DND-41 (cell line): ENCODE data around the gene ZNF134.

Source experiments
- EZH2 ChIP-seq: IDR thresholded peaks from 3 replicates; pipeline ENCODE4 v1.6.1; 2012; ENCODE audit warnings: borderline replicate concordance, low read depth, mild to moderate bottlenecking, moderate library complexity, low read length, inconsistent platforms; ENCODE audit not compliant: severe bottlenecking
- TF ChIP-seq, protein P1 (sequence below): IDR thresholded peaks from 2 replicates; pipeline ENCODE4 v1.5.1; 2012; ENCODE audit warnings: borderline replicate concordance, low read length, moderate library complexity, mild to moderate bottlenecking; ENCODE audit not compliant: poor library complexity, severe bottlenecking; ENCODE audit errors: extremely low read depth

DNA sequence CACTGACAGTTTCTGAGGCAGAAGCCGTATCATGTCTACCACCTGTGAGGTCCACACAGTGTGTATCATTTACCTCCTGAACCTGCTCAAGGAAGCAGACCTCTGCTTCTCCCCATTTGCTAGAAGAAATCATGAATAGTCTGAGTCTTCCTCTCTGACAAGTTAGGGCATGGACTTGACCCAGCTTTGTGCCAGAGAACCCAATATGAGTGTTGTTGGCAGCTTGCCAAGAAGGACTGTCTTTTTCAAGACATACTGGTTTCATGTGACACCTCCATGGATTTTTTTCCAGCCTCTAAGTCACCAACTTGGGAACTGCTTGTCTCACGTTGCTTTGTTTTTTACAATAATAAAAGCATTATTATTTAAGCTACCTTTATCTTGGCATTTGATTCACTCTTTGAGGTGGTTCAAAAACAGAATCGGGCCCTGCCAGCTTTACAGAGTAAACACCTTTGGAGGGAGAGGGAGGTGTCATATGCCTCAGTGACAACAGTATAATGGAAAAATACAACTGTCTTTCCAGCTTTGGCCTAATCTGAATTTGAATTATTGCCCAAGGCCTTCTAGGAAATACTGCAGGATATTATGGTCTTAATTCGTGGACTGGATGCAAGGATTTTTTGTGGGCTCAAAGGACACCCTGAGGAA lies 28.5 kb downstream of the ZNF134 start:
- TF ChIP-seq, protein P1, sequence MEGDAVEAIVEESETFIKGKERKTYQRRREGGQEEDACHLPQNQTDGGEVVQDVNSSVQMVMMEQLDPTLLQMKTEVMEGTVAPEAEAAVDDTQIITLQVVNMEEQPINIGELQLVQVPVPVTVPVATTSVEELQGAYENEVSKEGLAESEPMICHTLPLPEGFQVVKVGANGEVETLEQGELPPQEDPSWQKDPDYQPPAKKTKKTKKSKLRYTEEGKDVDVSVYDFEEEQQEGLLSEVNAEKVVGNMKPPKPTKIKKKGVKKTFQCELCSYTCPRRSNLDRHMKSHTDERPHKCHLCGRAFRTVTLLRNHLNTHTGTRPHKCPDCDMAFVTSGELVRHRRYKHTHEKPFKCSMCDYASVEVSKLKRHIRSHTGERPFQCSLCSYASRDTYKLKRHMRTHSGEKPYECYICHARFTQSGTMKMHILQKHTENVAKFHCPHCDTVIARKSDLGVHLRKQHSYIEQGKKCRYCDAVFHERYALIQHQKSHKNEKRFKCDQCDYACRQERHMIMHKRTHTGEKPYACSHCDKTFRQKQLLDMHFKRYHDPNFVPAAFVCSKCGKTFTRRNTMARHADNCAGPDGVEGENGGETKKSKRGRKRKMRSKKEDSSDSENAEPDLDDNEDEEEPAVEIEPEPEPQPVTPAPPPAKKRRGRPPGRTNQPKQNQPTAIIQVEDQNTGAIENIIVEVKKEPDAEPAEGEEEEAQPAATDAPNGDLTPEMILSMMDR, result no peak
- no peak for TF ChIP-seq EZH2
